Transverse colon (tissue), 4 donors: Measurements from ENCODE around the gene GGPS1.

Experiments
- CTCF ChIP-seq, 5 experiments: fragments of 200-600 bp in 3 of 5; fragments of 450-650 bp in 2 of 5; sonication (generic) in 3 of 5; IDR thresholded peaks; 1 replicate in 2 of 5; 2 replicates in 3 of 5; pipeline ENCODE4 v1.5.1; 2016 to 2017; ENCODE audit warnings: antibody characterized with exemption in 5 of 5, inconsistent platforms in 3 of 5, mild to moderate bottlenecking in 2 of 5, moderate library complexity in 1 of 5
- POLR2A ChIP-seq: fragments of 450-650 bp; IDR thresholded peaks from one replicate; pipeline ENCODE4 v1.6.1; 2016; ENCODE audit warnings: antibody characterized with exemption, mild to moderate bottlenecking, moderate library complexity
- POLR2AphosphoS5 ChIP-seq, 3 donors: sonication (generic); formaldehyde crosslinking; IDR thresholded peaks; one replicate each; pipeline ENCODE4 v1.6.1; 2016; ENCODE audit warnings: antibody characterized with exemption in 3 of 3

GRCh38 chr1:235327559-235328270, 655 bp upstream of the GGPS1 start, which contains the start of gene ARID4B:
- TF ChIP-seq CTCF (IDR thresholded peaks at IDR 0.05) (peak in 1 of 5 experiments; percentile 10), POLR2AphosphoS5 (IDR thresholded peaks at IDR 0.05) (peak; percentile 78 to 93 (median 89)), POLR2A (peak; percentile 73)
